Common myeloid progenitor, CD34-positive (primary cell): Measurements from ENCODE around the gene TRIM44.
"Not testable (repeated sequence)": the region's sequence is repeated elsewhere in the genome, so short reads cannot be mapped to it uniquely, and the experiment has no call there.

Source experiments
- CTCF ChIA-PET: fragments of 350-600 bp; sonication (Branson Sonifier 250); formaldehyde crosslinking; loops from one replicate; lab custom pipeline; 2021; ENCODE audit warnings: antibody characterized with exemption; lab: Charles Lee
- POLR2A ChIA-PET: fragments of 350-600 bp; sonication (Branson Sonifier 250); formaldehyde crosslinking; loops from one replicate; lab custom pipeline; 2021; ENCODE audit warnings: antibody characterized with exemption; lab: Charles Lee
- DNase-seq, 3 donors: peaks; one replicate each; pipeline versions ENCODE4 v3.0.0 to v3.0.0-alpha.2; 2013
- H3K27ac ChIP-seq, 2 experiments: 1 replicate in 1 of 2; 2 replicates in 1 of 2; pipeline ENCODE4 v1.7.0; 2013; ENCODE audit warnings: inconsistent platforms in 2 of 2, low read length in 2 of 2, mild to moderate bottlenecking in 2 of 2, low read depth in 1 of 2, moderate library complexity in 1 of 2; ENCODE audit not compliant: severe bottlenecking in 2 of 2, insufficient read depth in 1 of 2, poor library complexity in 1 of 2
- H3K27me3 ChIP-seq, 5 experiments: replicated peaks in 2 of 5; 1 replicate in 3 of 5; 2 replicates in 2 of 5; pipeline versions ENCODE4 v1.6.1 to v1.7.0; 2013; ENCODE audit warnings: low read length in 4 of 5, mild to moderate bottlenecking in 2 of 5, moderate library complexity in 2 of 5, inconsistent platforms in 1 of 5; ENCODE audit not compliant: insufficient read depth in 5 of 5, control insufficient read depth in 4 of 5
- H3K36me3 ChIP-seq, 4 experiments: 1 replicate in 2 of 4; 2 replicates in 2 of 4; pipeline versions ENCODE4 v1.6.1 to v1.7.0; 2013; ENCODE audit warnings: low read length in 3 of 4, control low read depth in 1 of 4, mild to moderate bottlenecking in 1 of 4; ENCODE audit not compliant: control insufficient read depth in 4 of 4, insufficient read depth in 4 of 4
- H3K4me1 ChIP-seq, 4 experiments: 1 replicate in 3 of 4; 2 replicates in 1 of 4; pipeline versions ENCODE4 v1.6.1 to v1.7.1; 2013; ENCODE audit warnings: low read length in 3 of 4, mild to moderate bottlenecking in 3 of 4, control low read depth in 1 of 4, inconsistent platforms in 1 of 4, moderate library complexity in 1 of 4; ENCODE audit not compliant: control insufficient read depth in 4 of 4, insufficient read depth in 4 of 4; ENCODE audit errors: control extremely low read depth in 1 of 4
- H3K4me3 ChIP-seq, 7 experiments: 1 replicate in 4 of 7; 2 replicates in 3 of 7; pipeline versions ENCODE4 v1.5.1 to v1.7.0; 2013; ENCODE audit warnings: mild to moderate bottlenecking in 7 of 7, low read length in 6 of 7, moderate library complexity in 6 of 7, inconsistent platforms in 2 of 7, low read depth in 2 of 7, control low read depth in 1 of 7; ENCODE audit not compliant: insufficient read depth in 4 of 7, control insufficient read depth in 1 of 7; ENCODE audit errors: extremely low read depth in 1 of 7
- H3K9me3 ChIP-seq, 5 experiments: 1 replicate in 4 of 5; 2 replicates in 1 of 5; pipeline versions ENCODE4 v1.6.1 to v1.7.1; 2013; ENCODE audit warnings: low read length in 4 of 5, mild to moderate bottlenecking in 2 of 5, inconsistent platforms in 1 of 5, low read depth in 1 of 5, moderate library complexity in 1 of 5; ENCODE audit not compliant: control insufficient read depth in 4 of 5, insufficient read depth in 2 of 5; ENCODE audit errors: control extremely low read depth in 1 of 5
- WGBS: methylation state at CpG from one replicate; pipeline ENCODE4 v1.1.5; 2013; ENCODE audit not compliant: insufficient coverage; 5-methylcytosine and 5-hydroxymethylcytosine counted together

TRIM44 gene

GRCh38 chr11:35667257-35667656 is 4.7 kb downstream of the TRIM44 start:
- H3K36me3 ChIP-seq, result peaks cover 0 to 24% (median 11%) of the 10 kb centered on the region in 4 experiments
- H3K27ac ChIP-seq, result no peak overlapping the region
- CTCF ChIA-PET, result no interaction called here
- DNase-seq, result no peak
- no peak overlapping the region for H3K4me3 ChIP-seq
- peaks cover 4 to 39% (median 16%) of the 10 kb centered on the region in 5 experiments for H3K9me3 ChIP-seq
- no CpG with 5 or more reads among the region's 1 CpG for WGBS
- no peaks in the 10 kb centered on the region for H3K27me3 ChIP-seq
- H3K4me1 ChIP-seq, result peaks cover 1 to 12% (median 11%) of the 10 kb centered on the region in 4 experiments
- POLR2A ChIA-PET, result no interaction called here

- WGBS, result no CpG with 5 or more reads among the region's 3 CpGs
- Histone ChIP-seq H3K9me3 (peaks cover 5 to 37% (median 15%) of the 10 kb centered on the region in 5 experiments), H3K36me3 (peaks cover 0 to 24% (median 11%) of the 10 kb centered on the region in 4 experiments)
- CTCF ChIA-PET, result interaction anchor here (0.6 kb wide), 1 partner anchor 1000 kb away, joined by 3 read pairs; no protein-coding TSS in a partner anchor
- DNase-seq, H3K27me3 ChIP-seq, H3K4me3 ChIP-seq, H3K4me1 ChIP-seq, H3K27ac ChIP-seq, POLR2A ChIA-PET: not testable (repeated sequence)
These were observed 5.8 kb downstream of the TRIM44 start for GRCh38 chr11:35668350-35668749.

GRCh38 chr11:35671396-35672127 is 9.0 kb downstream of the TRIM44 start:
- no peaks in the 10 kb centered on the region for H3K27me3 ChIP-seq
- WGBS, result 100% methylated on average over 1 of the region's 3 CpGs
- peaks cover 5 to 10% (median 9%) of the 10 kb centered on the region in 4 experiments for H3K36me3 ChIP-seq
- ChIA-PET POLR2A (no interaction called here), CTCF (no interaction called here)
- no peaks in the 10 kb centered on the region for H3K4me1 ChIP-seq
- peaks cover 0 to 8% (median 2%) of the 10 kb centered on the region in 5 experiments for H3K9me3 ChIP-seq
- H3K27ac ChIP-seq, result no peak overlapping the region
- no peak overlapping the region for H3K4me3 ChIP-seq
- DNase-seq, result no peak

GRCh38 chr11:35672608-35673007 is 10.0 kb downstream of the TRIM44 start:
- H3K4me1 ChIP-seq, result no peaks in the 10 kb centered on the region
- WGBS, result 90% methylated on average over 2 of the region's 3 CpGs
- no peak for DNase-seq
- H3K27me3 ChIP-seq, result no peaks in the 10 kb centered on the region
- POLR2A ChIA-PET, result no interaction called here
- peaks cover 0 to 3% (median 0%) of the 10 kb centered on the region in 5 experiments for H3K9me3 ChIP-seq
- CTCF ChIA-PET, result no interaction called here
- H3K4me3 ChIP-seq, result no peak overlapping the region
- H3K27ac ChIP-seq, result no peak overlapping the region
- H3K36me3 ChIP-seq, result peaks cover 5 to 10% (median 7%) of the 10 kb centered on the region in 4 experiments

GRCh38 chr11:35675901-35676610 is 13.5 kb downstream of the TRIM44 start:
- DNase-seq, result no peak
- H3K9me3 ChIP-seq, result peaks cover 0 to 1% (median 0%) of the 10 kb centered on the region in 5 experiments
- peaks cover 0 to 3% (median 0%) of the 10 kb centered on the region in 4 experiments for H3K4me1 ChIP-seq
- no peaks in the 10 kb centered on the region for H3K27me3 ChIP-seq
- H3K27ac ChIP-seq, result no peak overlapping the region
- 100% methylated on average over 1 of the region's 1 CpG for WGBS
- H3K36me3 ChIP-seq, result peaks cover 0 to 5% (median 4%) of the 10 kb centered on the region in 4 experiments
- POLR2A ChIA-PET, result no interaction called here
- CTCF ChIA-PET, result interaction anchor here (1.4 kb wide), 1 partner anchor 10 kb away, joined by 3 read pairs; no protein-coding TSS in a partner anchor
- no peak overlapping the region for H3K4me3 ChIP-seq

GRCh38 chr11:35676611-35676965 is 14.0 kb downstream of the TRIM44 start:
- POLR2A ChIA-PET, result no interaction called here
- WGBS, result 100% methylated on average over 1 of the region's 1 CpG
- H3K27me3 ChIP-seq, result no peaks in the 10 kb centered on the region
- H3K36me3 ChIP-seq, result peaks cover 0 to 5% (median 2%) of the 10 kb centered on the region in 4 experiments
- no peak overlapping the region for H3K4me3 ChIP-seq
- CTCF ChIA-PET, result interaction anchor here (1.4 kb wide), 1 partner anchor 9 kb away, joined by 3 read pairs; no protein-coding TSS in a partner anchor
- no peak overlapping the region for H3K27ac ChIP-seq
- H3K9me3 ChIP-seq, result peaks cover 0 to 1% (median 0%) of the 10 kb centered on the region in 5 experiments
- H3K4me1 ChIP-seq, result peaks cover 0 to 3% (median 0%) of the 10 kb centered on the region in 4 experiments
- DNase-seq, result no peak
